GM23338 (cell line): ENCODE data around the gene MPP2. TPM values are rescaled to one million over a fixed set of nuclear protein-coding genes. Genes with fewer than 3 reads are reported as not detected.
A peak's percentile ranks its signal among the peaks of the same experiment; 100 is the strongest.

Experiments used
- ATAC-seq: fragments of 200-7000 bp; cut with Tn5 transposase; 3 replicates; pipeline ENCODE4 v1.9.1; 2020
- DNase-seq: peaks from one replicate; pipeline ENCODE4 v3.0.0-alpha.2; 2015; ENCODE audit warnings: low spot score
- H2AFZ ChIP-seq: fragments of 200-600 bp; sonication (generic); 2 replicates; pipeline ENCODE4 v1.8.0; 2016; ENCODE audit warnings: antibody characterized with exemption, mild to moderate bottlenecking, moderate library complexity
- H3F3A ChIP-seq: fragments of 200-600 bp; sonication (generic); replicated peaks from 2 replicates; pipeline ENCODE4 v1.8.0; 2017; ENCODE audit warnings: antibody characterized with exemption, mixed run types, low read depth
- H3K27ac ChIP-seq: fragments of 200-600 bp; sonication (generic); 2 replicates; pipeline ENCODE4 v1.6.1; 2016; ENCODE audit warnings: low read depth
- H3K27me3 ChIP-seq: fragments of 200-600 bp; sonication (generic); 2 replicates; pipeline ENCODE4 v1.8.0; 2016; ENCODE audit warnings: mild to moderate bottlenecking, mixed run types, moderate library complexity; ENCODE audit not compliant: insufficient read depth
- H3K36me3 ChIP-seq: fragments of 200-600 bp; sonication (generic); 2 replicates; pipeline ENCODE4 v1.8.0; 2016; ENCODE audit warnings: mild to moderate bottlenecking; ENCODE audit not compliant: insufficient read depth
- H3K4me1 ChIP-seq: fragments of 200-600 bp; sonication (generic); 2 replicates; pipeline ENCODE4 v1.8.0; 2016; ENCODE audit warnings: mild to moderate bottlenecking, moderate library complexity; ENCODE audit not compliant: insufficient read depth
- H3K4me2 ChIP-seq: fragments of 200-600 bp; sonication (generic); 2 replicates; pipeline ENCODE4 v1.7.1; 2017; ENCODE audit warnings: mixed run types
- H3K4me3 ChIP-seq: fragments of 200-600 bp; sonication (generic); 2 replicates; pipeline ENCODE4 v1.6.1; 2016; ENCODE audit warnings: mixed run types
- H3K79me2 ChIP-seq: fragments of 200-600 bp; sonication (generic); replicated peaks from 2 replicates; pipeline ENCODE4 v1.8.0; 2017; ENCODE audit warnings: mild to moderate bottlenecking; ENCODE audit not compliant: insufficient read depth
- H3K9me2 ChIP-seq: fragments of 200-600 bp; sonication (generic); 2 replicates; pipeline ENCODE4 v1.8.0; 2017; ENCODE audit not compliant: insufficient read depth
- H4K20me1 ChIP-seq: fragments of 200-600 bp; sonication (generic); replicated peaks from 2 replicates; pipeline ENCODE4 v1.8.0; 2017; ENCODE audit warnings: mild to moderate bottlenecking; ENCODE audit not compliant: insufficient read depth
- H3K27ac Mint-ChIP-seq: 2 replicates; pipeline ENCODE4 v1.8.0; 2020; ENCODE audit warnings: inconsistent platforms, mild to moderate bottlenecking, moderate library complexity, mixed read lengths
- H3K27me3 Mint-ChIP-seq: 3 replicates; pipeline ENCODE4 v1.8.0; 2022; ENCODE audit warnings: low read depth, mild to moderate bottlenecking, moderate library complexity, mixed read lengths, inconsistent platforms; ENCODE audit not compliant: insufficient read depth, poor library complexity
- H3K36me3 Mint-ChIP-seq: 3 replicates; pipeline ENCODE4 v1.8.0; 2021; ENCODE audit warnings: low read depth, mild to moderate bottlenecking, inconsistent platforms, moderate library complexity, mixed read lengths
- H3K4me1 Mint-ChIP-seq: 3 replicates; pipeline ENCODE4 v1.8.0; 2020; ENCODE audit warnings: mild to moderate bottlenecking, inconsistent platforms, mixed read lengths
- H3K4me3 Mint-ChIP-seq: 3 replicates; pipeline ENCODE4 v1.8.0; 2021; ENCODE audit warnings: moderate library complexity, mild to moderate bottlenecking, inconsistent platforms, mixed read lengths
- H3K9me3 Mint-ChIP-seq: 3 replicates; pipeline ENCODE4 v1.8.0; 2020; ENCODE audit warnings: moderate library complexity, mild to moderate bottlenecking, inconsistent platforms, mixed read lengths
- CREB1 ChIP-seq: fragments of 250-450 bp; sonication (Bioruptor Pico); IDR thresholded peaks from 2 replicates; pipeline ENCODE4 v1.5.0; 2020; ENCODE audit warnings: low read depth, mild to moderate bottlenecking, moderate library complexity
- ETS1 ChIP-seq: IDR thresholded peaks from 2 replicates; pipeline ENCODE4 v1.6.1; 2016; ENCODE audit warnings: antibody characterized with exemption
- EZH2 ChIP-seq: fragments of 200-600 bp; sonication (generic); IDR thresholded peaks from one replicate; pipeline ENCODE4 v1.8.0; 2017; ENCODE audit warnings: antibody characterized with exemption, mild to moderate bottlenecking, low read depth; ENCODE audit not compliant: unreplicated experiment
- EZH2phosphoT487 ChIP-seq: fragments of 200-600 bp; sonication (generic); IDR thresholded peaks from one replicate; pipeline ENCODE4 v1.8.1; 2018; ENCODE audit warnings: antibody characterized with exemption; ENCODE audit not compliant: unreplicated experiment
- JUNB ChIP-seq: IDR thresholded peaks from one replicate; pipeline ENCODE4 v1.6.1; 2016; ENCODE audit warnings: antibody characterized with exemption; ENCODE audit not compliant: unreplicated experiment
- NANOG ChIP-seq: IDR thresholded peaks from 2 replicates; pipeline ENCODE4 v1.6.1; 2016; ENCODE audit warnings: antibody characterized with exemption, borderline replicate concordance
- POLR2AphosphoS5 ChIP-seq: IDR thresholded peaks from 2 replicates; pipeline ENCODE4 v1.6.1; 2016; ENCODE audit warnings: antibody characterized with exemption, low read depth
- REST ChIP-seq: IDR thresholded peaks from one replicate; pipeline ENCODE4 v1.6.1; 2018; ENCODE audit warnings: antibody characterized with exemption; ENCODE audit not compliant: unreplicated experiment
- STAT1 ChIP-seq: IDR thresholded peaks from one replicate; pipeline ENCODE4 v1.6.1; 2016; ENCODE audit warnings: antibody characterized with exemption; ENCODE audit not compliant: unreplicated experiment
- ZNF114 ChIP-seq: fragments of 250-450 bp; sonication (Bioruptor Pico); IDR thresholded peaks from 2 replicates; pipeline ENCODE4 v1.5.0; 2020; ENCODE audit warnings: mild to moderate bottlenecking, moderate library complexity
- ZNF331 ChIP-seq: fragments of 250-450 bp; sonication (Bioruptor Pico); IDR thresholded peaks from 2 replicates; pipeline ENCODE4 v1.5.0; 2020; ENCODE audit warnings: low read depth, mild to moderate bottlenecking, moderate library complexity
- polyA plus RNA-seq: library from polyadenylated mRNA; unstranded; fragments of >200 nt; fragmentation: Nextera tagmentation; extraction: Ambion mirVana; gene quantifications from 2 replicates; pipeline ENCODE4 v1.2.1, GENCODE V29; 2016
- total RNA-seq: library from RNA; depleted of rRNA; stranded (reverse); fragments of >200 nt; shearing (Covaris generic); gene quantifications from 2 replicates; pipeline ENCODE4 v1.2.3, GENCODE V29; 2014
- TF ChIP-seq, protein P1 (sequence below), 2 experiments: fragments of 200-600 bp in 1 of 2; sonication (generic) in 1 of 2; conservative IDR thresholded peaks; 2 replicates each; pipeline versions ENCODE4 v1.5.1 to v1.6.1; 2016 to 2017; ENCODE audit warnings: antibody characterized with exemption in 2 of 2, low read depth in 2 of 2, mild to moderate bottlenecking in 2 of 2, moderate library complexity in 1 of 2

The MPP2 gene
- total and polyA plus RNA-seq, 2 experiments from 2014 or later = 7.8 to 20.7 TPM

- TF ChIP-seq, protein P1, sequence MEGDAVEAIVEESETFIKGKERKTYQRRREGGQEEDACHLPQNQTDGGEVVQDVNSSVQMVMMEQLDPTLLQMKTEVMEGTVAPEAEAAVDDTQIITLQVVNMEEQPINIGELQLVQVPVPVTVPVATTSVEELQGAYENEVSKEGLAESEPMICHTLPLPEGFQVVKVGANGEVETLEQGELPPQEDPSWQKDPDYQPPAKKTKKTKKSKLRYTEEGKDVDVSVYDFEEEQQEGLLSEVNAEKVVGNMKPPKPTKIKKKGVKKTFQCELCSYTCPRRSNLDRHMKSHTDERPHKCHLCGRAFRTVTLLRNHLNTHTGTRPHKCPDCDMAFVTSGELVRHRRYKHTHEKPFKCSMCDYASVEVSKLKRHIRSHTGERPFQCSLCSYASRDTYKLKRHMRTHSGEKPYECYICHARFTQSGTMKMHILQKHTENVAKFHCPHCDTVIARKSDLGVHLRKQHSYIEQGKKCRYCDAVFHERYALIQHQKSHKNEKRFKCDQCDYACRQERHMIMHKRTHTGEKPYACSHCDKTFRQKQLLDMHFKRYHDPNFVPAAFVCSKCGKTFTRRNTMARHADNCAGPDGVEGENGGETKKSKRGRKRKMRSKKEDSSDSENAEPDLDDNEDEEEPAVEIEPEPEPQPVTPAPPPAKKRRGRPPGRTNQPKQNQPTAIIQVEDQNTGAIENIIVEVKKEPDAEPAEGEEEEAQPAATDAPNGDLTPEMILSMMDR (conservative IDR thresholded peaks at IDR 0.05; ENCODE audit: low read depth in 2 of 2) = peak; percentile 92 to 97
Measured at GRCh38 chr17:43846221-43846712, 61.1 kb downstream of the MPP2 start (continued).

GRCh38 chr17:43845766-43846165 is 61.6 kb downstream of the MPP2 start:
- peaks cover 11% of the 10 kb centered on the region; the same call in 1 of the 2 replicates for H3K4me1 ChIP-seq
- no peaks in the 10 kb centered on the region for H3K36me3 ChIP-seq
- H3K4me2 ChIP-seq = no peak overlapping the region
- H3F3A ChIP-seq = no peaks in the 10 kb centered on the region
- peaks cover 10% of the 10 kb centered on the region; the same call in 1 of the 2 replicates for H3K27me3 ChIP-seq
- H3K27ac ChIP-seq = no peak overlapping the region
- H4K20me1 ChIP-seq = no peaks in the 10 kb centered on the region
- ATAC-seq (no peak), DNase-seq (no peak)
- H3K4me1 Mint-ChIP-seq = peaks cover 18% of the 10 kb centered on the region
- H3K27me3 Mint-ChIP-seq = peaks cover 3% of the 10 kb centered on the region
- no peaks in the 10 kb centered on the region for H3K36me3 Mint-ChIP-seq
- H3K4me3 ChIP-seq = no peak overlapping the region
- H3K79me2 ChIP-seq = no peaks in the 10 kb centered on the region
- no peak overlapping the region for H3K4me3 Mint-ChIP-seq
- H3K27ac Mint-ChIP-seq = no peak overlapping the region
- no peak overlapping the region for H2AFZ ChIP-seq
- no peaks in the 10 kb centered on the region for H3K9me3 Mint-ChIP-seq
- no peaks in the 10 kb centered on the region for H3K9me2 ChIP-seq
- TF ChIP-seq STAT1 (no peak), JUNB (no peak), ETS1 (no peak), NANOG (no peak), EZH2 (no peak), POLR2AphosphoS5 (no peak), EZH2phosphoT487 (no peak), ZNF331 (CRISPR knock-in tag) (no peak), CREB1 (no peak), ZNF114 (CRISPR knock-in tag) (no peak), REST (no peak)
- TF ChIP-seq, protein P1 (conservative IDR thresholded peaks at IDR 0.05; ENCODE audit: low read depth in 2 of 2) = no peak
